ENCODE results near the gene RNF17.

RNF17 gene

GRCh38 chr13:24734950-24735349 is 29.0 kb upstream of the RNF17 start:
- DNase-seq: no peak
- H3K4me3 ChIP-seq (ENCODE audit: low read depth, low read length): no peak overlapping the region
- no peak for TF ChIP-seq CTCF (IDR thresholded peaks at IDR 0.05; ENCODE audit: low read depth, low read length, missing control alignments)
- H3K36me3 ChIP-seq (replicated peaks): no peaks in the 10 kb centered on the region
- in situ Hi-C loops (cut with HindIII; ENCODE audit: low pct_ligation_motif_present, low sequenced_read_pairs): no loop called here
- no peak overlapping the region for H3K27ac ChIP-seq
- H3K27me3 ChIP-seq (replicated peaks): no peaks in the 10 kb centered on the region

GRCh38 chr13:24737042-24737441 is 26.9 kb upstream of the RNF17 start:
- Histone ChIP-seq H3K36me3 (replicated peaks) (no peaks in the 10 kb centered on the region), H3K27me3 (replicated peaks) (no peaks in the 10 kb centered on the region), H3K4me3 (ENCODE audit: low read depth, low read length) (no peak overlapping the region), H3K27ac (no peak overlapping the region)
- in situ Hi-C loops (cut with HindIII; ENCODE audit: low pct_ligation_motif_present, low sequenced_read_pairs): no loop called here
- TF ChIP-seq CTCF (IDR thresholded peaks at IDR 0.05; ENCODE audit: low read depth, low read length, missing control alignments): no peak
- DNase-seq: no peak

GRCh38 chr13:24738366-24738847 is 25.6 kb upstream of the RNF17 start:
- H3K4me3 ChIP-seq (ENCODE audit: low read depth, low read length): no peak overlapping the region
- TF ChIP-seq CTCF (IDR thresholded peaks at IDR 0.05; ENCODE audit: low read depth, low read length, missing control alignments): no peak
- H3K27me3 ChIP-seq (replicated peaks): no peaks in the 10 kb centered on the region
- in situ Hi-C loops (cut with HindIII; ENCODE audit: low pct_ligation_motif_present, low sequenced_read_pairs): no loop called here
- H3K27ac ChIP-seq: no peak overlapping the region
- no peak for DNase-seq
- H3K36me3 ChIP-seq (replicated peaks): no peaks in the 10 kb centered on the region

- H3K4me3 ChIP-seq (ENCODE audit: low read depth, low read length): no peak overlapping the region
- peaks cover 7% of the 10 kb centered on the region for H3K27me3 ChIP-seq (replicated peaks)
- in situ Hi-C loops (cut with HindIII; ENCODE audit: low pct_ligation_motif_present, low sequenced_read_pairs): no loop called here
- no peak for DNase-seq
- no peak overlapping the region for H3K27ac ChIP-seq
- no peak for TF ChIP-seq CTCF (IDR thresholded peaks at IDR 0.05; ENCODE audit: low read depth, low read length, missing control alignments)
- no peaks in the 10 kb centered on the region for H3K36me3 ChIP-seq (replicated peaks)
Measured at GRCh38 chr13:24740014-24740890, 23.7 kb upstream of the RNF17 start.

GRCh38 chr13:24741016-24741662 is 22.8 kb upstream of the RNF17 start:
- no peak for DNase-seq
- Histone ChIP-seq H3K36me3 (replicated peaks) (no peaks in the 10 kb centered on the region), H3K4me3 (ENCODE audit: low read depth, low read length) (no peak overlapping the region), H3K27me3 (replicated peaks) (peaks cover 15% of the 10 kb centered on the region), H3K27ac (no peak overlapping the region)
- peak; percentile 47 for TF ChIP-seq CTCF (IDR thresholded peaks at IDR 0.05; ENCODE audit: low read depth, low read length, missing control alignments)
- in situ Hi-C loops (cut with HindIII; ENCODE audit: low pct_ligation_motif_present, low sequenced_read_pairs): no loop called here

All from brain microvascular endothelial cell (primary cell).